ENCODE measurements around the gene TSACC.

DNA sequence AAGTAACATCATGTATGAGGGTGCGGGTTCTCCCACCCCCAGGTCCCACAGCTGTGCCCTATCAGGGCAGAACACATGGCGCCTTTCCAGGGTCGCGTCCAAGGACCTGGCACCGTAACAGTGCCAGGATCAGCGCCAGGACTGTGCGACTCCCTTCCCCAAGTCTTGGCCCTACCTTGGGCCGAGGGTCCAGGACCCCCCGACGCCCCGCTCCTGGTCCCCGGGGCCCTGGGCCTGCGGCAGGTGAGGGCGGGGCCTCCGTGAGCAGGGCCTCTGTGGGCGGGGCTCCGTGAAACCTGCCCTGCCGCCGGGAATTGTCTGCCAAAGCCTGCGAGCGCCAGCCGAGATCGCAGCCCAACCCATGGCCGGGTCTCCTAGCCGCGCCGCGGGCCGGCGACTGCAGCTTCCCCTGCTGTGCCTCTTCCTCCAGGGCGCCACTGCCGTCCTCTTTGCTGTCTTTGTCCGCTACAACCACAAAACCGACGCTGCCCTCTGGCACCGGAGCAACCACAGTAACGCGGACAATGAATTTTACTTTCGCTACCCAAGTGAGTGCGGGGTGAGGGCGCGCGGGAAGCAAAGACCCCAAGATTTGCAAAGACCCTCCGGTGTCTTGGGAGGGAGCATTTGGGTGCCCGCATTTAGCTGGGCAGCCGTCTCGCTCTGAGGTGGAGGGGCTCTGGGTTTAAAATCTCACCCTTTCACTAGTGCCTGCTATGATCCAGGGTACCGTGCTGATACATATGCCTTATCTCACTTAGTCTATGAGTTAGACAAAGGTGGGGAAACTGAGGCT lies 30.8 kb downstream of the TSACC start, which contains the start of gene RHBG:
- TF ChIP-seq GABPA (IDR thresholded peaks at IDR 0.05 in 1 of 2, conservative IDR thresholded peaks at IDR 0.05 in 1 of 2) (no peak), JUND (IDR thresholded peaks at IDR 0.05) (no peak), YY1 (IDR thresholded peaks at IDR 0.05) (no peak), FOXA1 (IDR thresholded peaks at IDR 0.05) (no peak), EGR1 (IDR thresholded peaks at IDR 0.05; ENCODE audit: low read depth in 2 of 2) (no peak)
- TF ChIP-seq, protein P1, sequence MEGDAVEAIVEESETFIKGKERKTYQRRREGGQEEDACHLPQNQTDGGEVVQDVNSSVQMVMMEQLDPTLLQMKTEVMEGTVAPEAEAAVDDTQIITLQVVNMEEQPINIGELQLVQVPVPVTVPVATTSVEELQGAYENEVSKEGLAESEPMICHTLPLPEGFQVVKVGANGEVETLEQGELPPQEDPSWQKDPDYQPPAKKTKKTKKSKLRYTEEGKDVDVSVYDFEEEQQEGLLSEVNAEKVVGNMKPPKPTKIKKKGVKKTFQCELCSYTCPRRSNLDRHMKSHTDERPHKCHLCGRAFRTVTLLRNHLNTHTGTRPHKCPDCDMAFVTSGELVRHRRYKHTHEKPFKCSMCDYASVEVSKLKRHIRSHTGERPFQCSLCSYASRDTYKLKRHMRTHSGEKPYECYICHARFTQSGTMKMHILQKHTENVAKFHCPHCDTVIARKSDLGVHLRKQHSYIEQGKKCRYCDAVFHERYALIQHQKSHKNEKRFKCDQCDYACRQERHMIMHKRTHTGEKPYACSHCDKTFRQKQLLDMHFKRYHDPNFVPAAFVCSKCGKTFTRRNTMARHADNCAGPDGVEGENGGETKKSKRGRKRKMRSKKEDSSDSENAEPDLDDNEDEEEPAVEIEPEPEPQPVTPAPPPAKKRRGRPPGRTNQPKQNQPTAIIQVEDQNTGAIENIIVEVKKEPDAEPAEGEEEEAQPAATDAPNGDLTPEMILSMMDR (IDR thresholded peaks at IDR 0.05; ENCODE audit: low read depth, low read length, missing input control), result no peak
- TF ChIP-seq, protein P2, sequence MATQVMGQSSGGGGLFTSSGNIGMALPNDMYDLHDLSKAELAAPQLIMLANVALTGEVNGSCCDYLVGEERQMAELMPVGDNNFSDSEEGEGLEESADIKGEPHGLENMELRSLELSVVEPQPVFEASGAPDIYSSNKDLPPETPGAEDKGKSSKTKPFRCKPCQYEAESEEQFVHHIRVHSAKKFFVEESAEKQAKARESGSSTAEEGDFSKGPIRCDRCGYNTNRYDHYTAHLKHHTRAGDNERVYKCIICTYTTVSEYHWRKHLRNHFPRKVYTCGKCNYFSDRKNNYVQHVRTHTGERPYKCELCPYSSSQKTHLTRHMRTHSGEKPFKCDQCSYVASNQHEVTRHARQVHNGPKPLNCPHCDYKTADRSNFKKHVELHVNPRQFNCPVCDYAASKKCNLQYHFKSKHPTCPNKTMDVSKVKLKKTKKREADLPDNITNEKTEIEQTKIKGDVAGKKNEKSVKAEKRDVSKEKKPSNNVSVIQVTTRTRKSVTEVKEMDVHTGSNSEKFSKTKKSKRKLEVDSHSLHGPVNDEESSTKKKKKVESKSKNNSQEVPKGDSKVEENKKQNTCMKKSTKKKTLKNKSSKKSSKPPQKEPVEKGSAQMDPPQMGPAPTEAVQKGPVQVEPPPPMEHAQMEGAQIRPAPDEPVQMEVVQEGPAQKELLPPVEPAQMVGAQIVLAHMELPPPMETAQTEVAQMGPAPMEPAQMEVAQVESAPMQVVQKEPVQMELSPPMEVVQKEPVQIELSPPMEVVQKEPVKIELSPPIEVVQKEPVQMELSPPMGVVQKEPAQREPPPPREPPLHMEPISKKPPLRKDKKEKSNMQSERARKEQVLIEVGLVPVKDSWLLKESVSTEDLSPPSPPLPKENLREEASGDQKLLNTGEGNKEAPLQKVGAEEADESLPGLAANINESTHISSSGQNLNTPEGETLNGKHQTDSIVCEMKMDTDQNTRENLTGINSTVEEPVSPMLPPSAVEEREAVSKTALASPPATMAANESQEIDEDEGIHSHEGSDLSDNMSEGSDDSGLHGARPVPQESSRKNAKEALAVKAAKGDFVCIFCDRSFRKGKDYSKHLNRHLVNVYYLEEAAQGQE (IDR thresholded peaks at IDR 0.05), result no peak
- TF ChIP-seq, protein P3, sequence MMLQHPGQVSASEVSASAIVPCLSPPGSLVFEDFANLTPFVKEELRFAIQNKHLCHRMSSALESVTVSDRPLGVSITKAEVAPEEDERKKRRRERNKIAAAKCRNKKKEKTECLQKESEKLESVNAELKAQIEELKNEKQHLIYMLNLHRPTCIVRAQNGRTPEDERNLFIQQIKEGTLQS (IDR thresholded peaks at IDR 0.05), result no peak
- TF ChIP-seq, protein P4, sequence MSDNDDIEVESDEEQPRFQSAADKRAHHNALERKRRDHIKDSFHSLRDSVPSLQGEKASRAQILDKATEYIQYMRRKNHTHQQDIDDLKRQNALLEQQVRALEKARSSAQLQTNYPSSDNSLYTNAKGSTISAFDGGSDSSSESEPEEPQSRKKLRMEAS (IDR thresholded peaks at IDR 0.05), result no peak
